ENCODE results near the gene ITPR1.

Gene ITPR1

DNA sequence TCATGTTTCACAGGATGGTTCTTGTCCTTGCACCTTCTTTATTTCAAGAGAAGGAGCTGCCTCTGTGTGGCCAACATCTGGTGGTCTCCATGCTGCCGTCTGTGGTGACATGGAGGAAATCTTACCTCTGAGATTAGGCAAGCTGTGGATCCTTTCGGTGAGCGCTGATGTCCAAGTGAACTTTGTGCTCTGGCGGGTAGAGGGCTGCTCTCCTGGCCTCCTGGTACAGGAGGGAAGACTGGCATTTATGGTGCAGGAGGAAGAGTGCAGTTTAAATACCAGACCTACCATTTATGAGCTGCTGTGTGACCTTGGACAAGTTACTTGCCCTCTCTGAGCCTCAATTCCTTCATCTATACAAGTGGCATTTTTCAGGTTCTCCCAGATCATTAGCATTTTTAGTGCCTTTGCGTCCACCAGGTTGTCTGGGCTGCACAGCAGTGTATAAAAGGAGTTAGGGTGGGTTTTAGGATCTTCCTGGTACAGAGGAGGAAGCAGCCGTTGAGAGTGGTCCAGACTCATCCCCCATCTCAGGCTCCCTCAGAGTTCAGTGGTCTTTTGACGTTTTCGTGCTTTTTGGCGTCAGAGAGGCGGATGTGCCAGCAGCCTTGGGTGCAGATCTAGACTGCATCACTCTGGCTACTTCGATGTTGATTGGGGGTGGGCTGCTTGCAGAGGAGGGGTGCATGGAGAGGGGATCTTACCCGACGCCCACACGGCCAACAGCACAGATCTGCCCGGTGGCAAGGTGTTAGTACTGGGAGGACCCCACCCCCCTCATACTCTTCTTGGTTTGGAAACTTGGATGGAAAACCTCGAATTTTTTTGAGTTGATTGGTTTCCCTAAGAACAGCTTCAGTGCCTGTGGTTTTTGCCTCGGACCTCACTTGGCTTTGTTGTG lies 162.2 kb downstream of the ITPR1 start:
- DNase-seq = no peak

DNA sequence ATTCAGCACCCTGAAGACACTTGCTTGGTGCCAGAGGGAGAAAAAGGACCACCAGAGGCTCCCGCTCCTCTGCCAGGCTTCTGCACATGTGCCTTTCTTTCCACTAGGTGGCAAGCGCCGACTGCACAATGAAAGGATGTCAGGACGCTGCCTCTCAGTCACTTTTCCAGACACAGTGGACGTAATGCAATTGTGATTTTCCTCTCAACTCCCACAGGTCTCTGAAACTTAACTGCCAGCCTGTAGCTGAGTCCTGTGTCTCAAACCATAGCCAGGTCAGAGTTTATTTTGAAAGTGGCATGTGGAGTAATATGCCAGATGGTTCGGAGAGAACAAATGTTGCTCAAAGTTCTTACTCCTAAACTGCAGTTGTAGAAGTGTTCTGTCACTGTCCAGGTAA lies 162.9 kb downstream of the ITPR1 start:
- peak; percentile 91 for DNase-seq

DNA sequence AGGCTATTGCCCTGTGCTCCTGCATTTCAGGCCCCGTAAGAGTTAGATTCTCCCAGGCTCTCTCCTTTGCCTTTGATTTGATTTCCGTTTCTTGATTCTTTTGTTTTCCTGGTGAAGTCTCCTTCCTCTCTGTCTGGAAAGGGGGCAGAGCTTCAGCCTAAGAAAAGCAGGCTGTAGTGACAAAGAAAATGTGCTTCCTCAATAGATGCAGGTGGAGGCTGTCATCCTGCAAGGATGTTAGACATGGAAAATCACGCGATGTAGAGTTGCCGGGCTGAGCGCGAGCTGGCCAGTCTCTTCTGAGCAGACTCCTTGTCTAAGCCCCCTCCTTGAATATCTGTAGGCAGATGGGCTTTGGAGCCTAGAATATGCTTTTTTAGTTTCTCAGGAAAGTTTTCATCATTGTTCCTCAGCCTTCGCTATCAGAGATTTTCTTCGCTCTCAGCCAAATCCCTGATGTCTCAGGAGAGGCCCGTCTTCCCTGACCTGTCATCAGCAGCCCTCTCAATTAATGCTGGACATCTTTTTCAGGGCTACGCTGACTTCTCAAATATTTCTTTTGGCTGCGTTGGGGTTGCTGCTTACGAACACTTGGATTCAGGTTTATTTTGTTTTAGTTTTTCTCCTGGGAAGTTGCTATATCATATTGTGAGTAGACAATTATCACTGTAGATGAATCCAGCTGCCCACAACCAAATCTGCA lies 163.6 kb downstream of the ITPR1 start:
- peak; percentile 12 for DNase-seq

DNA sequence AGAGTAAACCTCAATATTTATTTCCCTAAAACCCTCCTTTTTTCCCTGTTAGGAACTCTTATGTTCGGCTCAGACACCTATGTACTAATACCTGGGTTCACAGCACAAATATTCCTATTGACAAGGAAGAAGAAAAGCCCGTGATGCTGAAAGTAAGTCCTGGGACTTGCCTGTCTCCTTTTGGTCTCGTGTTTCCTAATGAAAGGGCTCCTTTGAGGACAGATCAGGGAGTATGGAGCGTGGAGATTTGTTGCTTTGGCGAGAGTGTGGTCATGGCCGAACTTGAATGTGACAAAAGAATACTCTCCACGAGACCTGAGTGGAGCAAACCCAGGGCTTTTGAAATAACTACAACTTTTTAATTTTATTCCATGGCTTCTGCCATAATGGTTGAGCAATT lies 167.8 kb downstream of the ITPR1 start:
- DNase-seq = no peak

DNA sequence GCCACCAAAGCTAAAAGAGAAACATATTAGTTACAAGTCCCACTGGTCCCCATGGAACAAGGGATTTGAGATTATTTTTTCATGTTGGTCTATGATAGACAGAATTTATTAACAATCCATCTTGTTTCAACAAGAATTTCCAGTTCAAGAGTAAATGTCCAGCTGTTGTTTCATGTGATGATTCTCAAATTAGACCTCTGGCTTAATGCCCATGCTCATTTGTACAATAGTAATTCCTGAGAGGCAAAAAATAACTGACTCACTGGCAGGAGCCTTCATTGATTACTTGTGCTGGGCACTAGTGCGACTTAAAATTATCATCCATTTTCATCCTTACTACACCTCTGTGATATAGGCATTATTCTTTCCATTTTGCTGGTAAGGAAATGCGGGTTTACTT lies 171.3 kb downstream of the ITPR1 start:
- no peak for DNase-seq

DNA sequence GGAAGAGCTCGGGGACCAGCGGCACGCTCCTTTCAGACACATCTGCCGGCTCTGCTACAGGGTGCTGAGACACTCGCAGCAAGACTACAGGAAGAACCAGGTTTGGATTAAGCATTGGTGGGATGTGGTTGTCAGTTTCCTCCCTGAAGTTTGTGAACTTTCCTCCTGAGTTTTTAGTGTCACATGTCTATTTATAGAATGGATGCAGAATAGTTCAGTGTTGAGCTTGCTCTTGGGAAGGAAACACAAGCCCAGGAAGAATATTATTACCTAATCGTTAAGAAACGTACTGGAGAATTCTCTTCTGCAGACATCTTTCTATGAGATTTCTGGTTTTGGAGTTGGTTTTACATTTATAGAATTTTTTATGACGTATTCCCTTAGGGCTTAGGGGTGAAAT lies 172.0 kb downstream of the ITPR1 start:
- no peak for DNase-seq

DNA sequence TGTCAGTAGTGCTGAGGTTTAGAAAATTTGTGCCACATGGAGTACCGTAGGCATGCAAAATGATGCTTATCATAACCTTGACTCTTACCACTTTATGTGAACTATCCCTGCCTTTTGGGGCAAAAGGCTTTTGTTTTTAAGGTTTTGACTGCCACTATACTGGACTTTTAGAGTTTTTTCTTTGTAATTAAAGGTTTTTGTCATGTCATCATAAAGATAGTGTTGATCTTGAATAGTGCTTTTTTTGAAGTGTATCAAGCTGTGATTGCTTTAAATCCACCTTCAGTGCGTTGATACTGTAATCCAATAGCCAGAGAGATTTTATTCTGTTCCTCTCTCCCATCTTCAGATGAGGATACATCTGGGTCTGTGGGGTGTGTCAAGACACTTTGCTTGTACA lies 172.9 kb downstream of the ITPR1 start:
- DNase-seq = no peak

DNA sequence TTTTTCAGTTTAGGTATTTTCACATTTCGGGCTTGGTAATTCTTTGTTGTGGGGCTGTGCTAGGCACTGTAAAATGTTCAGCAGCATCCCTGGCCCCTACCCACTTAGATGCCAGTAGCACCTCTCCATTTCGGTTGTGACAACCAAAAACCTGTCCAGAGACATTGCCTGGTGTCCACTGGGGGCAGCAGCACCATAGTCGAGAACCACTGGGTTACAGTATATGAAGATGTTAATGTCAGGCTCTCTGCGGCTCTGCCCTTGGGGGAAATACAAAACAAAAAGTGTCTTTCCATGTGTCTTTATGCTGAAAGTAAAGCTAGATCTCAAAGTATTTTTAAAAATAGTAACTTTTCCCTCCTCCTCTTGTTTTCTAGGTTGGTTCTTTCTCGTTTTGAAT lies 177.2 kb downstream of the ITPR1 start:
- DNase-seq = no peak

DNA sequence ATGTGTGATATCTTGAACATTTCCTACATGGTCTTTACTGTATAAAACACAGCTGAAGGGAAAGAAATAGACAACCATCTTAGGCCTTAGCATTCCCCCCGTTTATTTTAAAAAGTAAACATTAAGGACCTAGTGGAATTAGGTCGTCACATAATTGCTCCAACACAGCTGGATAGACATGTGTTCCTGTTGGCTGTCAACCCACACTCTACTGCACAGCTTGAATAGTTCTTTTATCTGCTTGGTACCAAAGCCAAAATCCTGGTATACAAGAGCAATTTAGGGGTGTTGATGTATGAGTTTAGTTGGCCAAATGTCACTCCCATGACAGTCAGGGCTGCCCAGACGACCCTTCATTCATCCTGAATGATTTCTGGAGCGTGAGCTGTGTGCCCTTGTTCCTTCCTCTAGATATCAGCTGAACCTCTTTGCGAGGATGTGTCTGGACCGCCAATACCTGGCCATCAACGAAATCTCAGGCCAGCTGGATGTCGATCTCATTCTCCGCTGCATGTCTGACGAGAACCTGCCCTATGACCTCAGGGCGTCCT lies 179.7 kb downstream of the ITPR1 start:
- DNase-seq = peak; percentile 52

DNA sequence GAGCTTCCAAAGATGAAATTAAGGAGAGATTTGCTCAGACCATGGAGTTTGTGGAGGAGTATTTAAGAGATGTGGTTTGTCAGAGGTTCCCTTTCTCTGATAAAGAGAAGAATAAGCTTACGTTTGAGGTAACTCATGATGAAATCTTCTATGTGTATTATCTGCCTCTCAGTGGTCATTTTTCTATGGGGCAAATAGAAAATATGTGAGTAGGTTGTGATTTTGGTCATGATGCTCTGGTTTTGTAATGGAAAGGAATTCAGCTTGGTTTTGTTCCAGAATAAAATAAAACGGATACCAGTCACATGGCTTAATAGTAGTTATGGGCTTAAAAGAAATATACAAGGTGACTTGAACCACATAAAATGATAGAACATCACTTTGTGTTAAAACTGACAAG lies 181.1 kb downstream of the ITPR1 start:
- DNase-seq = no peak

DNA sequence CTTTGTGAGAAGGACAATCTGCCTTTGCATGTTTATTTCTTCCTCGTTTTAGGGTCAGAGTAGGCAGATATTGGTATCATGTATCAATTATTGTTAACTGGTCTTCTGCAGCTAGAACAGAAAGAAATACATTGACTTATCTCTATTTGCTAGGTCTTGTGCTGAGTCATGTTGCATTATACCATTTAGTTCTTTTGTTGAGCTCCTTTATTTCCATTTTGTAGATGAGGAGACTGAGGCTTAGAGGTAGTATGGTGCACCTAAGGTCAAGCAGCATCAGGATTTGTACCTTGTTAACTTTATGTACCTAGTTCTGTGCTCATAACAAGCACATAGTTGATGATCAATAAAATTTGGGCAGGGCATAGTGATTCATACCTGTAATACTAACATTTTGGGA lies 182.6 kb downstream of the ITPR1 start:
- DNase-seq = no peak

DNA sequence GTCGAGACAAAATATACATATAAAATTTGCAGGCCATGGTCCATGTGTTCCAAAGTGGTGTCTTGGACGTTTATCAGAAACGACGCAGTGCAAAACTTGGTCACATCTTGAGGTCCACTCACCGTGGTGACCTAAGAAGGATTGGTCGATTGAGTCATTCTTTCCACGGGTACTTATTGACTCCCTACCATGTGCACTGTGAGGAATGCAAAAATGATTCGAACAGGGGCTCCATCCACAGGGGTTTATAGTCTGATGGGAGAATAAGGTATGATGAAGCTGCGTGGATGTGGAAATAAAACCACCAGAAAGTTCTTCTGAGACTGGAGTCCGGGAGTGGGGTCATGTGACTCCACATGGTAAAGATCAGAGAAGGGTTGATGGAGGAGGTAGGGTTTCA lies 185.2 kb downstream of the ITPR1 start:
- no peak for DNase-seq

DNA sequence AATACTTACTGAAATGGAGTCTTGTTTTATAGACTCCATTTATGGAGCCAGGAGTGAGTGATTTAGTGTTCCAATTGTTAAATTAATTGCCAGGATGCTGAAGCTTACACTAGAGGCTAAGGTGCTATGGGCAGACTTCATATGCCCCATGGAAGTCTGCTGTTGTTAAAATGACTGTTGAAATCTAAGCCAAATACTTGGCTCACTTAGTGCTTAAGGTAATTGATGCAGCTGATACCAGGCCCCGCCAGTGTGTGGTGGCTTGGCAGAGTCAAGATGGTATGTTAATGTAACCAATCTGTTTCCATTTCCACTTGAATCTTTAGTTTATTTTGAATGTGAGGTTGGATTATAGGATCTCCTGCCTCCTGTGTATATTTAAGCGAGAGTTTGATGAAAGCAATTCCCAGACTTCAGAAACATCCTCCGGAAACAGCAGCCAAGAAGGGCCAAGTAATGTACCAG lies 187.1 kb downstream of the ITPR1 start:
- DNase-seq = peak; percentile 25

DNA sequence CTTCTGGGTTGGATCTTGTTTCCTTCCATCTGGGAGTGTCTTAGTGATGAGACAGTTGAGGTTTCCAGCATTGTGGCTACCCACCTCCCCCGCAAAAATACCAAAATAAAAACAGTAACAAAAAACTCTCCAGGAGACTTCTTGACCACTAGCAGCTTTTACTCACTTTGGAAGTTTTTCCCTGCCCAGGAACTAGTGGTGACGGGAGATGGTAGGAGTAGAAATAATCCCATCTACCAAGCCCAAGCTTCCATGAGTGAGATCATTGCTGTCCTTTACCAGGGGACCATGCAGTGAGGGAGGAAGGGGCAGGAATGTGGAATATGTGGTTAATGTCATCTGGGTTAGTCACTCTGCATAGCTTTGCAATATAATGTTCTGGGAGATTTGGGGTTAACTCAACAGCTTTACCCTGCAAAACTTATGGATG lies 187.7 kb downstream of the ITPR1 start:
- DNase-seq = no peak

DNA sequence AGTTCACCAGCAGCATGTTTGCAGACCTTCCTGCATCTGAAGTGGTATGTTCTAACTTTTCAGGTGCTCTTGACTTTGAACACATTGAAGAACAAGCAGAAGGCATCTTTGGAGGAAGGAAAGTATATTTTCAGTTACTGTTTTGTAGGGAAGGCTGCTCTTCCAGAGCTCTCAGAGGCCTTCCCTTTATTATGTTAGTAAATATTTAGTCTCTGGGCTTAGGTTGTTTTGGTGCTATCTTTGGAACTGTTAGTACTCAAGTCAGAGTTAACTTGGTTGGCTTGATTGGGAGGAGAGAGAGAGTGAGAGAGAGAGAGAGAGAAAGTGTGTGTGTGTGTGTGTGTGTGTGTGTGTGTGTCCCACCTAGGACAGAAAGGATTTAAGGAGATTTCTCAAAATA lies 188.2 kb downstream of the ITPR1 start:
- no peak for DNase-seq

DNA sequence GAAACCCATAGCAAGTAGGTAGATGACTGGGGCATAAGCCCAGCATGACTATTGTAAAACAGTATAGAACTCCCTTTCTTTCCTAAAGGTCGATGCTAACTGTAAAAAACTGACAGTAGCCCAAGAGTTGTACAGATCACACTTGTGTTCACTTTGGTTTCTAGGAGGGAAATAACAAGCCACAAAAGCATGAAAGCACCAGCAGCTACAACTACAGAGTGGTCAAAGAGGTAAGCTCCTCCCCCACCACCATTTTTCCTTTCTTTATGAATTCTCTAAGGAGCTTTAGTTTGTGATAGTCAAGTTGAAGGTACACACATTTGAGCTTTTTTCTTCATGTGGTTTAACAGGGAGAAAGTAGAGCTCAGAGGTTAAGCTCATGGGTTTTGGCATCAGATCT lies 191.0 kb downstream of the ITPR1 start:
- no peak for DNase-seq

DNA sequence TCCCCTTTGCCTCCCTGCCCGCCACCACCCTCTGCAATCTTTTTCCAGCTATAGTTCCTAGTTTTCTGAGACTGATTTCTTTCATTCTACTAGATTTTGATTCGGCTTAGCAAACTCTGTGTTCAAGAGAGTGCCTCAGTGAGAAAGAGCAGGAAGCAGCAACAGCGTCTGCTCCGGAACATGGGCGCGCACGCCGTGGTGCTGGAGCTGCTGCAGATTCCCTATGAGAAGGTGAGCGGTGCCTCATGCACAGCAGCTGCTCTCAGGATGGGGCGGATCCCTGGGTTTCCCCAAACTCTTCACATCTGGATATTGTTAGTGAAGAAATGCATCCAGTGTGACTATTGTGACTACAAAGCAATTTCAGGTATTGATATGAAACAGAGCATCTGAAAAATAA lies 191.8 kb downstream of the ITPR1 start:
- DNase-seq = no peak

DNA sequence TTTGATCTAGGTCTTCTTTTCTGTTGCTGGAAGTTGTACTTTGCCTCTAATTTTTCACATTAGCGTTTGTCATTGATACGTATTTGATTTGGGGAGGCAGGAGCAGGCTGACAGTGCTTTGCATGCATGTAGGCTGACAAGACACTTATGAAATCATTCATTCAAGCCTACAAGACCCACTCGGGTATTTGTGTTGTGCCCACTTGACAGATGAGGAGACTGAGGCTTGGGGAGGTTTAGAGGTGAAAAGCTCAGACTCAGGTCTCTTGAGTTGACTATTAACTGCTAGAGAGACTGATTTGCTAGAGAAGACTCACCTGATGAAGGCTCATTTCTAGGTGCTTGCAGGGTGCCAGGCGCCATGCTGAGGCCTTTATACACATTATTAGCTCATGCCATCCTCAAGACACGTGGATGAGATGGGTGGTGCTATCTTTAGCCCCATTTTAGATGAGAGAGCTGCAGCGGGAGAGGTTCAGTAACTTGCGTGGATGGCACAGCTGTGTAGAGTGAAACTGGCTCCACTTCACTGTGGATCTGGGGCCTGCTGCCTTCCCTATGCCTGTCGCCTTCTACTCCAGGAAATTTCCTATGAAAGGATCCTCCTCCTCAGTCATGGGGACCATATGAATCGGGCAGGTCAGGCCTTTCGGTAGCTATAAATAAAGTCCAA lies 192.7 kb downstream of the ITPR1 start:
- no peak for DNase-seq

DNA sequence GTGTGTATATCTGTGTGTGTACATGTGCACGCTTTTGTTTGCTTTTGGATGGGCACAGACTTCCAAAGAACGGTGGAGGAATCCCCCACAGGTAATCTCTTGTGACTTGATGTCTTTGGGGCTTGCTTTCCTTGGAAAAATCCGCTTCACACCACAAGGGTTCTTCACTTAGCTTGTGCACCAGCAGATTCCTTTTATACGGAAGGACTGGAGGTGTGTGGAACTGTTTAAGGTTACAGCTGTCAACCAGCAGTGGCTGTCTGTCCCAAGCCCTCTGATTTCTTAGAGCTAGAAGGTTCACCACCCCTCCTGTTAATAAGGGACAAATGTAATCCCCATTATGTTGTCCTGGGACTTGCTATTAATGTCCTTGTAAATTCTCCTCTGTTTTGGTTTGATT lies 193.5 kb downstream of the ITPR1 start:
- DNase-seq = no peak

DNA sequence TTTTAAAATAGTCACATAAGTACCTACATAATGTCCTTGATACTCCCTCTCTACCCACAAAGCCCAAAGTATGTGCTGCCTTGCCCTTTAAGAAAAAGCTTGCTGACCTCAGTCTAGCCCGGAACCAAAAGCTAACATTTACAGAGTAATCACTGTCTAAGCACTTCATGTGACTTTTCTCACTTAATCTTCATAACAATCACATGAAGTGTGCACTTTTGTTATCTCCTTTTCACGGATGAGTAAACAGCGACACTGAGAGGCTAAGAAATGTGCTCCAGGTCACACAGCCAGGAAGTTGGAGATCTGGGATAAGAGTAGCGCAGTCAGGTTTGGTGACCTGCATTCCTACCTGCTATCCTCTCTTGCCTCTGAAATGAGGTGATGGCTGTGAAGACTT lies 194.0 kb downstream of the ITPR1 start:
- no peak for DNase-seq

DNA sequence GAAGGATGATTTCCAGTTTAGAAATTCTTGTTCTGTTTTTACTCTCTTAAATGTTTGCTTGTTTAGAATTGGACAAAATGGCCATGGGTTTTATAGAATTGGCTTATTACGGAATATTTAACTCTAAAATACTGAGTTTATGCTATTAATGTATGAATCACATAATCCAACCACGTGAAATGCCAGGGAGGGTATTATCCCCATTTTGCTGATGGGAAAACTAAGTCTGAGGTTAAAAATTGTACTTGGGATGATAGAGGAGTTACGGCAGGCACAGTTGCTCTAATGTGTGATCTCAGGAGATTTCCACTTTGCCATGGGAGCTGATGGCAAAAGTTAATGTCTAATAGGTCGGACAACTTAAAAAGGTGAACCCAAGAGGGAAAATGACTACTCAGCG lies 194.4 kb downstream of the ITPR1 start:
- DNase-seq = no peak

DNA sequence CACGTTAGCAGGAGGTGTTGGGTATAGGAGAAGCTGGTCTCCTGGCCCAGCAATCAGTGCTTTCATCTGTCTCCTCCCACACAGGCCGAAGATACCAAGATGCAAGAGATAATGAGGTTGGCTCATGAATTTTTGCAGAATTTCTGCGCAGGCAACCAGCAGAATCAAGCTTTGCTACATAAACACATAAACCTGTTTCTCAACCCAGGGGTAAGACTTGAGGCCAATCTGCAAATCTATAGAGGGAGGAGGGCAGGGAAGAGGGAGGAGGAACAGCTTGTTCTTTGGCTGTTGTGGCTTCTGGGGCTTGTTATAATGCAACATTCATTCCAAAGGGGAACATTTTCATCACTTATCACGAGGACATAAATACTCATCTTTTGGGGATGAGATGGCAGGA lies 195.3 kb downstream of the ITPR1 start:
- no peak for DNase-seq

DNA sequence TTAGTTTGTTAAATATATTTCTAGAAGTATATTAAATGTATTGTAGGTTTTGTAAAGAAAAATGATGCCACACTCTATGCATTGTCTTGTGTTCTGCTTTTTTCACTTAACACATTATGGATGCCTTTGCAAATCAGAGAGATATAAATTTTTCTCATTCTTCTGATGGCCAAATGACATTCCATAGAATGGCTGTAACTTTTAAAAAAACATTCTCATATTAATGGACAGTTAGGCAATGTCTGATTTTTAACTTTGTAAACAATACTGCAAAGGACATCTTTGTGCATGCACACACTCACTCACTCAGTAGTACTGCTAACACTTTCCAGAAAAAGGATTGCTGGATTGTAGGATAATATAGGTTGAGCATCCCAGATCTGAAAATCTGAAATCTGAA lies 195.9 kb downstream of the ITPR1 start:
- DNase-seq = no peak

All from eye (tissue), 1 donor.